ENCODE data around the gene POPDC2. TPM values are rescaled to one million over a fixed set of nuclear protein-coding genes. Genes with fewer than 3 reads are reported as not detected.

The POPDC2 gene, protein sequence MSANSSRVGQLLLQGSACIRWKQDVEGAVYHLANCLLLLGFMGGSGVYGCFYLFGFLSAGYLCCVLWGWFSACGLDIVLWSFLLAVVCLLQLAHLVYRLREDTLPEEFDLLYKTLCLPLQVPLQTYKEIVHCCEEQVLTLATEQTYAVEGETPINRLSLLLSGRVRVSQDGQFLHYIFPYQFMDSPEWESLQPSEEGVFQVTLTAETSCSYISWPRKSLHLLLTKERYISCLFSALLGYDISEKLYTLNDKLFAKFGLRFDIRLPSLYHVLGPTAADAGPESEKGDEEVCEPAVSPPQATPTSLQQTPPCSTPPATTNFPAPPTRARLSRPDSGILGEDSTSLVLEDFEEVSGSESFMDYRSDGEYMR
- polyA plus RNA-seq (2013, experiment 1 of 2), result 1.5 TPM
- 1.1 TPM for polyA plus RNA-seq (2013, experiment 2 of 2)

DNA sequence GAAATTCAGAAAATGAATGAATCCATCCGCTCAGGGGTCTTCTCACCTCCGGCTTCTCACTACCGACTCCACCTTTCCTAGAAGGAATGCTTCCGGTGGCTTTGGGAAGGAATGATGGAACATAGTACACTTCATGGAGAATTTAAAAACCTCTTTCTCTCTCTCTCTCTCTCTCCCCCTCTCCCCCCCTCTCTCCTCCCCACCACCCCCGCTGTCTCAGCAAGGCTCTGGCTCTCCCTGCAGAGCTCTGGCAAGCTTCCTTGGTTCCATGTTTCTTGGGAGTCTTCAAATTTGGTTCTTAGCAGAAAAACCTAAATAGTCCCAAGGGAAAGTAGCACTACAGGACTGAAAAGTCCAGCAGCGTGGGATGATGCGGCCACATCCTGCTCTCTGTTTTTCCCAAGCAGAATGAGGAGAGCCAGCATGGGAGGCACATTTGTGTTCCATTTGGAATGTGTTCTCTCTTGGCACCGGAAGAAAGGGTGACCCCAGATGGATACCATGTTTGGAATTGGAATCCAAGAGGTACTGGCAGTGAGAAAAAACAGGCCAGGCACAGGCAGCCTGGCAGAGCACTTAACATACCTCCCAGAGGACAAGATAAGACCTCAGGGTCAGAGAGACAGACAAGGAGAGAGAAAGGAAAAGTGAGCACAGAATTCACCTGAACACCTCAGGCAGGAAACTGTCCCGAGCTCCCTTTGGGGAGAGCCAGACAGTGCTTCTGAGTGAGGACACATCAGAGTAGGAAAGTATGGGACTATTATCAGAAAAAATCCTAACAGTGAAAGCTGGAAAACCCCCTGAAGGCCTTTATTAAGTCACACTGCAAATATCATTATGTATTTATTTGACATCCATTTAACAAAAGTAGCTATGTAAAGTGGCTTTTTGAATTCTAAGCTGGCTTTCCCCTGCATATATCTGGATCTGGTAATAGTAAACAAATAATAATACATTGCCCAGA lies at the start of gene POPDC2:
Gene POPDC2 (minus strand): TSS at position 116 of the 967 bp plus-strand sequence. CDS start 166 bp downstream, outside the sequence.
- Histone ChIP-seq H3K36me3 (ENCODE audit: control insufficient read depth, insufficient read depth, low read length) (no peaks in the 10 kb centered on the region), H3K27ac (ENCODE audit: low read depth, low read length, severe bottlenecking) (peak within 1 kb of the TSS; percentile 62), H3K4me1 (ENCODE audit: control insufficient read depth, insufficient read depth, low read length, poor library complexity, severe bottlenecking) (peaks cover 5% of the 10 kb centered on the region), H3K9me3 (ENCODE audit: control insufficient read depth, low read length) (no peaks in the 10 kb centered on the region), H3K4me3 (ENCODE audit: extremely low read depth, insufficient read depth, low read length, poor library complexity, severe bottlenecking) (no peak within 1 kb of the TSS)
- 81 to 92% methylated on average over 6 to 8 of the region's 9 CpGs for WGBS, 2 experiments (ENCODE audit: insufficient coverage in 2 of 2)

DNA sequence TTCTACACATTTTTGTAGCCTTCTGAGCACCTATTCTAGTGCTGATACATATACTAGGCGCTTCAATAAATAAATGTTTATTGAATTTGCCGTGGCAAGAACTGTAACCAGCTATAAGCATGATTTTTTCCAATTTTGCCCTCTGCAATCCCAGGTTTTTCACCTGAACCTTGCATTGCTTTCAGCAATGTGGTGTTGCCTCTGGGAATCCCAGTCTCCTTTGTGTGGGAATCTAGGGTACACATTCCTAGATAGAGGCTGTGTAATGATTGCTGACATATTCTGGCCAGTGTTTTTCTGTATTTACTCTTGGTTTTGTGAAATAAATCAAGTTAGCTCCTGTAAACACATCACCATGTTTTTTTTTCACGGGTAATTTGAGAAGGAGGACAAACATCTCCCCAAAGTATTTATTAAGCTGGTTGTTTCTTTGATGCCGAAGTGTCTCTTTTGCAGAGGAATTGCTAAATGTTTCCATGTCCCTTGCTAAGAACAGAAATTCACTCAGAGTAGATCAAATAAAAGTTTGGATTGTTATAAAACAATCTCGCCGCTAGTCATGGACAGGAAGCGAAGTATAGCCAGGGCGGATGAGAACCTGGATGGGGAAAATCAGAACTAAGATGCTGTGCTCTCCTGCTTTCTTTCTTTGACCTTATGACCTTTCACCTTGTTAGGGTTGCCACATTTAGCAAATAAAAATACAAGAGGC lies 43.6 kb upstream of the POPDC2 start:
- Histone ChIP-seq H3K9me3 (ENCODE audit: control insufficient read depth, low read length) (no peaks in the 10 kb centered on the region), H3K27ac (ENCODE audit: low read depth, low read length, severe bottlenecking) (no peak overlapping the region), H3K4me1 (ENCODE audit: control insufficient read depth, insufficient read depth, low read length, poor library complexity, severe bottlenecking) (no peaks in the 10 kb centered on the region), H3K36me3 (ENCODE audit: control insufficient read depth, insufficient read depth, low read length) (no peaks in the 10 kb centered on the region), H3K4me3 (ENCODE audit: extremely low read depth, insufficient read depth, low read length, poor library complexity, severe bottlenecking) (no peak overlapping the region)
- WGBS, 2 experiments (ENCODE audit: insufficient coverage in 2 of 2), result 94 to 95% methylated on average over 5 to 7 of the region's 8 CpGs

DNA sequence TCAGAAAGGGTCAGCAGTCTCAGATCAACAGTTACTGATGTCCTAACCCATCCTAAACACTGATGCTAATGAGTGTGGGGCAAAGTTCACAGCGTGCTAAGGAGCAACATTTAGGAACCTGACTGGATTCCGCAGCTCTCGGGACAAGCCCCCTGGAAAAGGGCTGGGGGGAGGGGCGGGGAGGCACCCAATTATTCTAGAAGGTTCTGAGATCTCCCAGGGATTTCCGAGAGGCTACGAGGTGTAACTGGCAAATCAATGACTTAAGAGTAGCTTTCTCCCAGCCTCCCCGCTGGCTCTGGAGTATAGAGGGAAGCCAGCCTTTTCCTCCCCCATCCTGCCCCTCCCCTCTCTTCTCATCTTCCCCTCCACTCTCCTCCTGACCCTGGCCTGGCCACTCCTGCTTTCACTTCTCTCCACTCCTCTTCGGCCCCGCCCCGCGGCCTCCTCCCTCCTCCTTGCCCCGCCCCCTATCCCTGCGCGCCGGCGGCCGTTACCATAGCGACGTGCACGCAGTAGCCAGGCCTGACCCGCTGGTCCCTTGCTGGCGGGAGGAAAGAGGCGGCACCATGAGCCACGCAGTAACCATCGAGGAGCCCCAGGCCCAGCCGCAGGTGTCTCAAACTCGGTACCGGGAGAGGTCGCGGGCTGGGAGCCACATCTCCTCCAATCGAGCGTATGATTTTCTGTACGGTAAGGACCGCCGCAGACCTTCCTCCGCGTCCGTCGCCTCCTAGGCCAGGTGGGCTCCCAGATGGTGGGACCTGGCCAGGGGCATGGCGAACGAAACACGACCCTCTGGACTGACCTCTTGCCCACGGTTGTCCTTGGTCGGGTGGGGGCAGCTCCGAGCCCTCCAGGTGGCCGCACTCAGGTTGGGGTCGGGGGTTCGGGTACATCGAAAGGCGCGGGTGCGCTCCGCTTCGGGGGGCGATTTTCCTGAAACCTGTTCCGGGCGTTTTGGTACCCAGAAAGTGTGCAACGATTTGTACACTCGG lies 42.4 kb upstream of the POPDC2 start, which contains the start of gene CFAP91:
Gene CFAP91 (plus strand): TSS at position 493 of the 998 bp plus-strand sequence. CDS start 77 bp downstream, at position 570.
- WGBS, 2 experiments (ENCODE audit: insufficient coverage in 2 of 2), result 23 to 34% methylated on average over 52 of the region's 59 CpGs
- Histone ChIP-seq H3K36me3 (ENCODE audit: control insufficient read depth, insufficient read depth, low read length) (no peaks in the 10 kb centered on the region), H3K4me3 (ENCODE audit: extremely low read depth, insufficient read depth, low read length, poor library complexity, severe bottlenecking) (peak within 1 kb of the TSS; percentile 18), H3K9me3 (ENCODE audit: control insufficient read depth, low read length) (no peaks in the 10 kb centered on the region), H3K27ac (ENCODE audit: low read depth, low read length, severe bottlenecking) (peak within 1 kb of the TSS; percentile 24), H3K4me1 (ENCODE audit: control insufficient read depth, insufficient read depth, low read length, poor library complexity, severe bottlenecking) (no peaks in the 10 kb centered on the region)

DNA sequence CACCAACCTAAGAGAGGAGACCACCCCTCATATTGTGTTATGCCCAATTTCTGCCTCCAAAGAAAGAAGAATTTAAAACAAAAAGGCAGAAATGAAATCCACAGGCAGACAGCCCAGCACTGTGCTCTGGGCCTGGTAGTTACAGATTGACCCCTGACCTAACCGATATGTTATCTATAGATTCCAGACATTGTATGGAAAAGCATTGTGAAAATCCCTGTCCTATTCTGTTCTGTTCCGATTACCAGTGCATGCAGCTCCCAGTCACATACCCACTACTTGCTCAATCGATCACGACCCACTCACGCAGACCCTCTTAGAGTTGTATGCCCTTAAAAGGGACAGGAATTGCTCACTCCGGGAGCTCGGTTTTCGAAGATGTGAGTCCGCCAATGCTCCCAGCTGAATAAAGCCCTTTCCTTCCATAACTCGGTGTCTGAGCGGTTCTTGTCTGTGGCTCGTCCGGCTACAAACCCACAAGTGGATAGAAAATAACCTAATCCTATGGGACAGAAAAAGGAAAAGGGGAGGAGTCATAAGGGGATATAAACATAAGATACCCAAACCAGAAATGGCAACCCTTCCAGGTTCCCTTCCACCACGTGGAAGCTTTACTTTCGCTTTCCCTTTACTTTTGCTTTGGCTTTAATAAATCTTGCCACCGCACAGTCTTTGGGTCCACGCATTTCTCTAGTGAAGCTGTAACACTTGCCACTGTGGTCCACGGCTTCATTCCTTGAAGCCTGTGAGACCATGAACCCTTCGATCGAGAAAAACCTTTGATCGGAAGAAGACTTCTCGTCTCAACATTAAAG lies 40.7 kb upstream of the POPDC2 start:
- 97 to 99% methylated on average over 4 to 12 of the region's 22 CpGs for WGBS, 2 experiments (ENCODE audit: insufficient coverage in 2 of 2)
- no peak overlapping the region for H3K4me3 ChIP-seq (ENCODE audit: extremely low read depth, insufficient read depth, low read length, poor library complexity, severe bottlenecking)
- H3K27ac ChIP-seq (ENCODE audit: low read depth, low read length, severe bottlenecking), result no peak overlapping the region

DNA sequence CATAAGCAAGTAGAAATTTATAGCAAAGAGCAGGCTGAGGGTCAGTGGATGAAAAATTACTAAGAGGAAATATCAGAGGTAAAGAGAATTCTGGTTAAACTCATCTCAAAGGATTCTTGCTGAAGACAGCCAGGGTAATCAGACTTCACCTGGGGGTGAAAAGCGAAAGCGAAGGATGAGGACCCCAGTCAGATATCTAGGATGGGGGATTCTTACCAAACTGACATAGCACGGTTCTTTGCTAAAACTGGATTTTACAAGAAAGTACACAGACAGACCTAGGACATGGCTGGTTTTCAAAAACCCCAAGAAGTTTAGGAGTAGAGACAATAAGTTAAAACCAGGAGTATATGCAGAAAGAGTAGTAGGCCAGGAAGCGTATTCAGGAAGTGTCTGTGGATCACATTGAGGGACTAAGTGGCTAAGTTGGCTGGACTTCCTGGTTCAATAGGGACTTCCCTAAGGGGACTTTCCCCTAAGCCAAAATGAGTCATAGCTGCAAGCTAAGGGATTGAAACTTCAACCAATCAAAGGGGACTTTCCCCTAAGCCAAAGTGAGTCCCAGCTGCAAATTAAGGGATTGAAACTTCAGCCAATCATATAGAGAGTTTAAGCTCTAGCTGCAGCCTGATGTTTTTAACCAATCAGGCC lies 40.0 kb upstream of the POPDC2 start:
- no peaks in the 10 kb centered on the region for H3K36me3 ChIP-seq (ENCODE audit: control insufficient read depth, insufficient read depth, low read length)
- H3K4me3 ChIP-seq (ENCODE audit: extremely low read depth, insufficient read depth, low read length, poor library complexity, severe bottlenecking), result no peak overlapping the region
- no peaks in the 10 kb centered on the region for H3K9me3 ChIP-seq (ENCODE audit: control insufficient read depth, low read length)
- no peak overlapping the region for H3K27ac ChIP-seq (ENCODE audit: low read depth, low read length, severe bottlenecking)
- H3K4me1 ChIP-seq (ENCODE audit: control insufficient read depth, insufficient read depth, low read length, poor library complexity, severe bottlenecking), result no peaks in the 10 kb centered on the region
- 97 to 100% methylated on average over 3 to 4 of the region's 4 CpGs for WGBS, 2 experiments (ENCODE audit: insufficient coverage in 2 of 2)

More for the DNA sequence above, 40.7 kb upstream of the POPDC2 start:
- no peaks in the 10 kb centered on the region for H3K9me3 ChIP-seq (ENCODE audit: control insufficient read depth, low read length)
- H3K4me1 ChIP-seq (ENCODE audit: control insufficient read depth, insufficient read depth, low read length, poor library complexity, severe bottlenecking), result no peaks in the 10 kb centered on the region
- H3K36me3 ChIP-seq (ENCODE audit: control insufficient read depth, insufficient read depth, low read length), result no peaks in the 10 kb centered on the region

DNA sequence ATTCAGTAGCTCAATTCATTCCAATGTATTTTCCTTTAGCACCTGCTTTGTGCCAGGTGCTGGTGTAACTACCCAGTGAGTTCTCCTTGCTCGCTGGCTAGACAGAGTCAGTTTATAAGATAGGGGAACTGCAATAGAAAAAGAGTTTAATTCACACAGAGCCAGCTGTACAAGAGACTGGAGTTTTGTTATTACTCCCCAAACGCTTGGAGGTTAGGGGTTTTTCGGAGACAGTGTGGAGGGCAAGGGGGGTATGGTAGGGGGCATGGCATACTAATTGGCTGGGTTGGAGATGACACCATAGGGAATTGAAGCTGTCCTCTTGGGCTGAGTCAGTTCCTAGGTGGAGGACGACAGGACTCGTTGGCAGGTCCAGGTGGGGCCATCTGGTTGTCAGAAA lies 37.0 kb upstream of the POPDC2 start:
- Histone ChIP-seq H3K4me1 (ENCODE audit: control insufficient read depth, insufficient read depth, low read length, poor library complexity, severe bottlenecking) (no peaks in the 10 kb centered on the region), H3K36me3 (ENCODE audit: control insufficient read depth, insufficient read depth, low read length) (no peaks in the 10 kb centered on the region), H3K4me3 (ENCODE audit: extremely low read depth, insufficient read depth, low read length, poor library complexity, severe bottlenecking) (no peak overlapping the region), H3K9me3 (ENCODE audit: control insufficient read depth, low read length) (no peaks in the 10 kb centered on the region), H3K27ac (ENCODE audit: low read depth, low read length, severe bottlenecking) (no peak overlapping the region)
- WGBS, 2 experiments (ENCODE audit: insufficient coverage in 2 of 2), result 84 to 95% methylated on average over 3 to 4 of the region's 5 CpGs

DNA sequence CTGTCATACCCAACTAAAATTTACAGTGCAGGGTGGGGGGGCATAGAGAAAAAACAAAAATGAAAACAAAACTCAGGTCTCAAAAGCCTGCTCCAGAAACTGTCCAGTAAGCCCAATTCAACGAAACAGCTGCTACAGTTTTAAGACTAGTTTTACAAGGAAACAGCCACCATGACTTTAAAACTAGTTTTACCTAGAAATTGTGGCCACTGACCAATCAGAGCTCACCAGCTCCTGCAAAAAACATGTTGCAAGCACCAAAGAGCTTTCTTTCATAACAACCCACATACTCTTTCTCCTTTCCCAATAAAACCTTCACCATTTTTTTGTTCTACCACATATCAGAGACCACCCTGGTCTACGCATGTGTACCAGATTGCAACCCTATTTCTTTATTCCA lies 35.1 kb upstream of the POPDC2 start:
- Histone ChIP-seq H3K27ac (ENCODE audit: low read depth, low read length, severe bottlenecking) (no peak overlapping the region), H3K9me3 (ENCODE audit: control insufficient read depth, low read length) (no peaks in the 10 kb centered on the region), H3K36me3 (ENCODE audit: control insufficient read depth, insufficient read depth, low read length) (no peaks in the 10 kb centered on the region), H3K4me3 (ENCODE audit: extremely low read depth, insufficient read depth, low read length, poor library complexity, severe bottlenecking) (no peak overlapping the region), H3K4me1 (ENCODE audit: control insufficient read depth, insufficient read depth, low read length, poor library complexity, severe bottlenecking) (no peaks in the 10 kb centered on the region)
- WGBS, 2 experiments (ENCODE audit: insufficient coverage in 2 of 2), result 85 to 100% methylated on average over 1 to 2 of the region's 2 CpGs

DNA sequence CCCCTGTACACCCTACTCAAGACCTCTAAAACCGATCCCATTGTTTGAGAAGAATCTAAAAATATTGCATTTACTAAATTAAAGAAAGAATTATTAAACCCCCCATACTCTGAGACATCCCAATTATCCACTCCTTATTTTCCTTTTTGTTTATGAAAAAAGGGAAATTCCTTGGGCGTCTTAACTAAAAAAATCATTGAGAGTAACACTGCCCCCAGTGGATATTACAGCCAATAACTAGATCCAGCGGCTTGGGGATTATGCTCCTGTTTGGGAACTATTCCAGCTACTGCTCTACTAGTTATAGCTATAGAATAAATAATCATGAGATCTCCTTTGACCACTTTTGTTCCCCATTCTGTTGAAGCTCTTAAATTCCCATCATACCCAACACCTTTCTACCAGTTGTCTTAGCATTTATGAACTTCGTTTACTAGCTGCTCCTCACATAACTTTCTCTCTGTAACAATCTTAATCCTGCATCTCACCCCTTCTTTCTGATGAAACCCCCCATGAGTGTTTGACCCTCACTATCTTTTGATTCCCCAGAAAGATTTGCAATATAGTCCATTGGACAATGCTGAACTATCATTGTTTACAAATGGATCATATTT lies 29.8 kb upstream of the POPDC2 start:
- H3K9me3 ChIP-seq (ENCODE audit: control insufficient read depth, low read length), result no peaks in the 10 kb centered on the region
- H3K4me1 ChIP-seq (ENCODE audit: control insufficient read depth, insufficient read depth, low read length, poor library complexity, severe bottlenecking), result no peaks in the 10 kb centered on the region
- no peak overlapping the region for H3K27ac ChIP-seq (ENCODE audit: low read depth, low read length, severe bottlenecking)
- H3K36me3 ChIP-seq (ENCODE audit: control insufficient read depth, insufficient read depth, low read length), result no peaks in the 10 kb centered on the region
- H3K4me3 ChIP-seq (ENCODE audit: extremely low read depth, insufficient read depth, low read length, poor library complexity, severe bottlenecking), result no peak overlapping the region
- 90 to 100% methylated on average over 1 of the region's 4 CpGs for WGBS, 2 experiments (ENCODE audit: insufficient coverage in 2 of 2)
